GM18951 (cell line): Measurements from ENCODE around the gene TP53I3.
"Not testable (repeated sequence)": the region's sequence is repeated elsewhere in the genome, so short reads cannot be mapped to it uniquely, and the experiment has no call there.

Experiments
- POLR2A ChIP-seq: IDR thresholded peaks from 4 replicates; pipeline ENCODE4 v1.6.1; 2011; ENCODE audit warnings: mild to moderate bottlenecking; ENCODE audit not compliant: insufficient read length, insufficient read depth; ENCODE audit errors: extremely low read depth
- in situ Hi-C: fragments of 300-500 bp; cut with MboI; formaldehyde crosslinking; loops from one replicate; pipeline ENCODE4 v1.12.0; 2022; ENCODE audit warnings: low sequenced_read_pairs, mixed read lengths, inconsistent platforms; ENCODE audit not compliant: unreplicated experiment

TP53I3 gene

DNA sequence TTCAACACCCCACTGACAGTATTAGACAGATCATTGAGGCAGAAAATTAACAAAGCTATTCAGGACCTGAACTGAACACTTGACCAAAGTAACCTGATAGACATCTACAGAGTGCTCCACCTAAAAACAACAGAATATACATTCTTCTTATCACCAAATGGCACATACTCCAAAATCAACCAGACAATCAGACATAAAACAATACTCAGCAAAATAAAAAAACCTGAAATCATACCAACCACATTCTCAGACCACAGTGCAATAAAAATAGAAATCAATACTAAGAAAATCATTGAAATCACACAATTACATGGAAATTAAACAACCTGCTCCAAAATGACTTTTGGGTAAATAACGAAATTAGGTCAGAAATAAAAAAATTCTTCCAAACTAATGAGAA is 22.7 kb upstream of the TP53I3 start:
- in situ Hi-C loops = no loop called here
- no peak for TF ChIP-seq POLR2A

DNA sequence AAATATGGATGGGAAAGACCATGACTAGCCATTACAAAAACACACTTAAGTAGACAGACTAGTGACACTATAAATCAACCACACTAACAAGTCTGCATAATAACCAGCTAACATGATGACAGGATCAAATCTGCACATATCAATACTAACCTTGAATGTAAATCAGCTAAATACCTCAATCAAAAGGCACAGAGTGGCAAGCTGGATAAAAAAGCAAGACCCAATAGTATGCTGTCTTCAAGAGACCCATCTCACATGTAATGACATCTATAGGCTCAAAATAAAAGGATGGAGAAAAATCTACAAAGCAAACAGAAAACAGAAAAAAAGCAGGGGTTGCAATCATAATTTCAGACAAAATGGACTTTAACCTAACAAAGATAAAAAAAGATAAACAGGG is 22.2 kb upstream of the TP53I3 start:
- in situ Hi-C loops = no loop called here
- TF ChIP-seq POLR2A = no peak

DNA sequence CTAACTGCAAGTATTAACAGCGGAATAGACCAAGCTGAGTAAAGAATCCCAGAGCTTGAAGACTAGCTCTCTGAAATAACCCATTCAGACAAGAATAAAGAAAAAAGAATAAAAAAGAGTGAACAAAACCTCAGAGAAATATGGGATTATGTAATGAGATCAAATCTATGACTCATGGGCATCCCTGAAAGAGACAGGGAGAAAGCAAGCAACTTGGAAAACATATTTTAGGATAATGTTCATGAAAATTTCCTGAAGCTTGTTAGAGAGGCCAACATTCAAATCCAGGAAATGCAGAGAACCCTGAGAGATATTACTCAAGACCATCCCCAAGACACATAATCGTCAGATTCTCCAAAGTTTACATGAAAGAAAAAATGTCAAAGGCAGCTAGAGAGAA is 21.2 kb upstream of the TP53I3 start:
- in situ Hi-C loops = no loop called here
- no peak for TF ChIP-seq POLR2A

DNA sequence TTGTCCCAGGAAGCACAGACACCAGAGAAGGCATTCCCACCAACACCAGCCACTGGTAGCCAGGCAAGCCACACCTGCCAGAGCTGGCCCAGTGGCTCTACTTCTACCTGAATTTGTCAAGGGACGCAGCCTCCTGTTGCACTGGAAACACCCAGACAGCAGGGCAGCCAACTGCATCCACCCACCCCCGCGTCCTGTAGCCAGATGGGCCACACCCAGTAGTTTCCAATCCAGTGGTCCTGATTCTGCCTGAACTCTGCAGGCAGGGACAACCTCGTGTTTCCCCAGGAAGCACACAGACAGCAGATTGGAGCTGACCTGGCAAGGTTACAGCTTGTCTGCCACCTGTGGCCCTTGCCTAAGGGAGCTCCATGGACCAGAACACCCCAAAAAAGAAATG is 20.3 kb upstream of the TP53I3 start:
- TF ChIP-seq POLR2A = no peak
- in situ Hi-C loops = no loop called here

DNA sequence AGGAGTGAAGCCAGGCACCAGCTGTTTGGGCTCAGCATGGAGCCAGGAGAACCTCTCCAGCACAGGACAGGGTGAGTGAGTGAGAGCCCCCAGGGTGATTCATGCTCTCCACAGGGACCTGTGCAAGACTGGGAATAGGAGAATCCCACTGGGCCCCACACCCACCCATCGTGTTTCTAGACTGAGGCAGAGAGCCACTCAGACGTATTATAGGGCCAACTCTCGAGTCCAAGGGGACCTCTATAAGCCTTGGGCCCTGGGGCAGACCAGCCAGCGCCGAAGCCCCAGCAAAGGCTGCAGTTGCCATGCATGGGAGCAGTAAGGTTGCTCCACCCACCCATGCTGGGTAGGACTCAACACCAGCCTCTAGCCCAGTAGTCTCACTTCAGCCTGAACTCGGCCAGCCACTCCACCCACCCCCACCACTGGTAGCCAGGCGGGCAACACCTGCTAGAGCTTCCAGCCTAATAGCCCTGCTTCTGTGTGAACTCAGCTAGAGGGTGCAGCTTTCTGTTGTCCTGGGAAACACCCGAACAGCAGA is 19.5 kb upstream of the TP53I3 start:
- in situ Hi-C loops = no loop called here
- no peak for TF ChIP-seq POLR2A

DNA sequence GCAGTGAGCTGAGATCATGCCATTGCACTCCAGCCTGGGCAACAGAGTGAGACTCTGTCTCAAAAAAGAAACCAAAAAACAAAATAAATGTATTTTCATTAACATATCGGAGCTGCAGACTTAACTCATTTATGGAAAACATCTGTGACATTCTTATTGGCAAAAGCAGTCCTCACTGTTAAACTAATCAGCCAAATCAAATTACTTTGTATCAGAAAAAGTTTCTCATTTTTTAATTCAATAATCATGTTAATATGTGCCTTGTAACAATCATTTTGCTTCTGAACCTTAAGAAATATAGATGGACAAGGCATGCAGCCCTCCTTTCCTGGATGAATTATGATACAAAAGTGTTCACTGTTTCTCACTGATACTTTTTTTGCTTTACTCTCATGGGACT is 18.0 kb upstream of the TP53I3 start:
- TF ChIP-seq POLR2A = no peak

DNA sequence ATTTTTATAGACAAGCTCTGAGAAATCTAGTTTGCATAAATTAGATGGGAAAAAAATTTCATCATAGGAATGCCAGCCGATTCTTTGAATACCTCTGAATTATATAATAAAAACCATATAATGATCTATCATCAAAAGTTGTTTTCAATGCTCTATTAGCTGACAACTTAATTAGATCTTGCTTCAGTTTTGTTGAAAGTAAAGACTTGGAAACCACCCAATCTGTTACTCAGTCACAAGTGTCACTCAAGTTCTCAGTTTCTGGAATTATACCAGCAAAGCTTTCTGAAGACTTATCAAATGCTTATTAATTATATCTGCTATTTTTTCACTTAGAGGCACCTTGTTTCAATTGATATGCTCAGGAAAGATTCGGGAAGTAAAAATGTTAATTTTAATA is 17.4 kb upstream of the TP53I3 start:
- in situ Hi-C loops = no loop called here
- no peak for TF ChIP-seq POLR2A

More for the DNA sequence above, 18.0 kb upstream of the TP53I3 start:
- in situ Hi-C loops = no loop called here

DNA sequence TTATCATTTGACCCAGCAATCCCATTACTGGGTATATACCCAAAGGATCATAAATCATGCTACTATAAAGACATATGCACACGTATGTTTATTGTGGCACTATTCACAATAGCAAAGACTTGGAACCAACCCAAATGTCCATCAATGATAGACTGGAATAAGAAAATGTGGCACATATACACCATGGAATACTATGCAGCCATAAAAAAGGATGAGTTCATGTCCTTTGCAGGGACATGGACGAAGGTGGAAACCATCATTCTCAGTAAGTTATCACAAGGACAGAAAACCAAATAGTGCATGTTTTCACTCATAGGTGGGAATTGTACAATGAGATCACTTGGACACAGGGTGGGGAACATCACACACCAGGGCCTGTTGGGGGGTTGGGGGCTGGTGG is 16.1 kb upstream of the TP53I3 start:
- in situ Hi-C loops = not testable (repeated sequence)

DNA sequence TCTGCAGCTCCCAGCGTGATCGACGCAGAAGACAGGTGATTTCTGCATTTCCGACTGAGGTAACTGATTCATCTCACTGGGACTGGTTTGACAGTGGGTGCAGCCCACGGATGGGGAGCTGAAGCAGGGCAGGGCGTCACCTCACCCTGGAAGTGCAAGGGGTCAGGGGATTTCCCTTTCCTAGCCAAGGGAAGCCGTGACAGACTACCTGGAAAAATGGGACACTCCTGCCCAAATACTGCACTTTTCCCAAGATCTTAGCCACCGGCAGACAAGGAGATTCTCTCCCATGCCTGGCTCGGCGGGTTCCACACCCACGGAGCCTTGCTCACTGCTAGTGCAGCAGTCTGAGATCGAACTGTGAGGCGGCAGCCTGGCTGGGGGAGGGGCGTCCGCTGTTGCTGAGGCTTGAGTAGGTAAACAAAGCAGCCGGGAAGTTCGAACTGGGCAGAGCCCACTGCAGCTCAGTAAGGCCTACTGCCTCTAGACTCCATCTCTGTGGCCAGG is 10.6 kb upstream of the TP53I3 start:
- in situ Hi-C loops = not testable (repeated sequence)

DNA sequence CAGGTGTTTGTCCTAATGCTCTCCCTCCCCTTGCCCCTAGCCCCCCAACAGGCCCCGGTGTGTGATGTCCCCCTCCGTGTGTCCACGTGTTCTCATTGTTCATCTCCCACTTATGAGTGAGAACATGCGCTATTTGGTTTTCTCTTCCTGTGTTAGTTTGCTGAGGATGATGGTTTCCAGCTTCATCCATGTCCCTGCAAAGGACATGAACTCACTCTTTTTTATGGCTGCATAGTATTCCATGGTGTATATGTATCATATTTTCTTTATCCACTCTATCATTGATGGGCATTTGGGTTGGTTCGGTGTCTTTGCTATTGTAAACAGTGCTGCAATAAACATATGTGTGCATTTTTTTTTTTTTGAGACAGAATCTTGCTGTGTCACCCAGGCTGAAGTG is 8.6 kb upstream of the TP53I3 start:
- in situ Hi-C loops = not testable (repeated sequence)

DNA sequence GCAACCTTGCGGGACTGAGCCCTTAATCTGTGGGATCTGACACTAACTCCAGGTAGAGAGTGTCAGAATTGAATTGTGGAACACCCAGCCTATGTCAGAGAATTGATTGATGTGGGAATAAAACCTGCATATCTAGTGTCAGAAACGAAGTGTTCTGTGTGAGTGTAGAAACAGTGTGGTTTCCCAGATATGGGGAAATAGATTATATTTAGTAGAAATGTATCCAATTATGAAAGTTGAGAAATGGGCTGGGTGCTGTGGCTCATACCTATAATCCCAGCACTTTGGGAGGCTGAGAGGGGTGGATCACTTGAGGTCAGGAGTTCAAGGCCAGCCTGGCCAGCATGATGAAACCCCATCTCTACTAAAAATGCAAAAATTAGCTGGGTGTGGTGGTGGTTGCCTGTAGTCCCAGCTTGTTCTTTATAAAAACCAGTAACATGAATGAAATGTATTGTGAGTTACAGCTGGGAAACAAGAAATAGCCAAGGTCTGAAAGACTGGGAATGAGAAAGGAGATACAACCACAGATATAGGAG is 4.3 kb upstream of the TP53I3 start:
- in situ Hi-C loops = no loop called here
- TF ChIP-seq POLR2A = no peak

DNA sequence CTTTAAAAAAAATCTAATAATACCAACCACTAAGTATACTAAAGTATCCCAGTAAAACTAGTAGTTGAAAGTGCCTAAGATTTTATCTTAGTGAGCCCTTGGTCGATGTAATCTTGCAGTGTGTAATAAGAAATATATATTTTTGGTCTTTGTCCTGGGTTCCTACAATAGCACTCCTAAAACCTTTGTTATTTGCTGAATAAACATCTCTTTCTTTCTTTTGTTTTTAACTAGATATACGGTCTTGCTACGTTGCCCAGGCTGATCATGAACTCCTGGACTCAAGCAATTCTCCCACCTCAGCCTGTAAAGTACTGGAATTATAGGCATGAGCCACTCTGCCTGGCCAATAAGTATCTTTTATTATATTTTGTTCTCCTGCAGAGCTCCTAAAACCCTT is 2.4 kb upstream of the TP53I3 start:
- in situ Hi-C loops = no loop called here

DNA sequence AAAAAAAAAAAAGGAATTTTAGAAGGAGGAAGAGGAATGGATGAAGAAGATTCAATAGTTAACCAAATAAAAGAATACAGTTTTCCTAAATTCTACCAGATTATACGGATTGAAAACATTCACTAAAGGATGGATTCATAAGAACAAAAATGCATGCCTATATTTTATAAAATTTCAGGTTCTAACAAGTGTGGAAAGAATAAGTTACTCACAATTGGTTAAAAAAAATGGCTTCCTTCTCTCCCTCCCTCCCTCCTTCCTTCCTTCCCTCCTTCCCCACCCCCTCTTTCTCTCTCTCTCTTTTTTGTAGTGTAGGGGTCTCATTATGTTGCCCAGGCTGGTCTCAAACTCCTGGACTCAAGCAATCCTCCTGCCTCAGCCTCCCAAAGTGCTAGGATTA is 1.6 kb upstream of the TP53I3 start:
- TF ChIP-seq POLR2A = no peak
- in situ Hi-C loops = no loop called here

More for the DNA sequence above, 2.4 kb upstream of the TP53I3 start:
- TF ChIP-seq POLR2A = no peak

DNA sequence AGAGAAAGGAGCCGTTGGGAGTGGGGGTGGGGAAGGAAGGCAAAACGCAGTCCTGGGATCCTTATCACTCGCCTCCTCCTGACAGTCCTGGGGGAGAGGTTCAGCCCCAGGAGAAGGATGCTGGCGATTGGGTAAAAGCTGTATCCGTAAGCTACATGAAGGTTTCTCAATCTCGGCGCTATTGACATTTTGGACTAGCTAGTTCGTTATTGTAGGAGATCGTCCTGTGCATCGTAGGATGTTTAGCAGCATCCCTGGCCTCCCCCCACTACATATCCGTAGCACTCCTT is 511 bp upstream of the TP53I3 start:
- TF ChIP-seq POLR2A = no peak
- in situ Hi-C loops = no loop called here
